ENCODE measurements around the gene GPC1.

DNA sequence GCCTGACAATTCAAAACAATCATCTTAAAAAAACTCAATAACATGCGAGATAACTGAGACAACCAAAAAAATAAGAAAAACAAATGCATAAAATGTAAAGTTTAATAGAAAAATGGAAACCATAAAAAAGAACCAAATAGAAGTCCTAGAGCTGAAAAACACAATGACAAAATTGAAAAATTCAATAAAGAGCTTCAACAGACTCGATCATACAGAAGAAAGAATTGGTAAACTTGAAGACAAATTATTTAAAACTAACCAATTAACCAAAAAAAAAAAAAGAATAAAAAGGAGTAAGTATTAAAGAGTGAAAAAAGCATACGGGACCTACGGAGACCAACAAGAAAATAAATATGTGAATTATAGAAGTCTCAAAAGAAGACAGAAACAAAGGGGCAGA is 37.7 kb downstream of the GPC1 start:
- TF ChIP-seq CTCF (IDR thresholded peaks at IDR 0.05; ENCODE audit: insufficient read depth, low read depth, low read length) = no peak
- no peak for TF ChIP-seq EZH2 (IDR thresholded peaks at IDR 0.05; ENCODE audit: insufficient read depth, low read length)

Data from astrocyte (in vitro differentiated cells and primary cell).